MM.1S (cell line): ENCODE measurements around the gene TMED5.

Experiments used
- CTCF ChIP-seq: fragments of 300-600 bp; sonication (generic); IDR thresholded peaks from 2 replicates; pipeline ENCODE4 v1.5.1; 2016; ENCODE audit warnings: antibody characterized with exemption, low read length, mixed read lengths
- EZH2 ChIP-seq: fragments of 300-600 bp; sonication (generic); optimal IDR thresholded peaks from 2 replicates; pipeline ENCODE3; 2017; ENCODE audit warnings: low read depth, mild to moderate bottlenecking, antibody characterized with exemption, low read length, mixed read lengths

GRCh38 chr1:93124556-93125355, 55.5 kb downstream of the TMED5 start:
- TF ChIP-seq EZH2 (no peak), CTCF (no peak)
